ENCODE results near the gene GLP1R. TPM values are rescaled to one million over a fixed set of nuclear protein-coding genes. Genes with fewer than 3 reads are reported as not detected.

The GLP1R gene
- total RNA-seq, 1 donor from 2014 or later = not detected

GRCh38 chr6:39041072-39041471, 7.5 kb upstream of the GLP1R start:
- DNase-seq (no peak), ATAC-seq (ENCODE audit: low read depth) (no peak)
- ChIA-PET POLR2A (no interaction called here), CTCF (no interaction called here)
- no peak for TF ChIP-seq CTCF (IDR thresholded peaks at IDR 0.05)
- H3K27ac Mint-ChIP-seq = no peak overlapping the region
- intact Hi-C loops (cut with micrococcal nuclease) = no loop called here
- H3K4me3 Mint-ChIP-seq = no peak overlapping the region
- peaks cover 11% of the 10 kb centered on the region for H3K27me3 Mint-ChIP-seq
- no peaks in the 10 kb centered on the region for H3K9me3 Mint-ChIP-seq
- H3K4me1 Mint-ChIP-seq = no peaks in the 10 kb centered on the region
- no peaks in the 10 kb centered on the region for H3K36me3 Mint-ChIP-seq (ENCODE audit: low read depth)

- no peaks in the 10 kb centered on the region for H3K4me1 Mint-ChIP-seq
- no peak overlapping the region for H3K27ac Mint-ChIP-seq
- no peak for DNase-seq
- H3K27me3 Mint-ChIP-seq = peaks cover 19% of the 10 kb centered on the region
- no peak for TF ChIP-seq CTCF (IDR thresholded peaks at IDR 0.05)
- H3K36me3 Mint-ChIP-seq (ENCODE audit: low read depth) = no peaks in the 10 kb centered on the region
- no peak for ATAC-seq (ENCODE audit: low read depth)
- H3K4me3 Mint-ChIP-seq = no peak overlapping the region
- intact Hi-C loops (cut with micrococcal nuclease) = no loop called here
- POLR2A ChIA-PET = no interaction called here
- CTCF ChIA-PET = no interaction called here
- no peaks in the 10 kb centered on the region for H3K9me3 Mint-ChIP-seq
These were observed 4.8 kb upstream of the GLP1R start for GRCh38 chr6:39043776-39044175.

- ATAC-seq (ENCODE audit: low read depth) (no peak), DNase-seq (no peak)
- H3K4me1 Mint-ChIP-seq = peaks cover 2% of the 10 kb centered on the region
- no peaks in the 10 kb centered on the region for H3K36me3 Mint-ChIP-seq (ENCODE audit: low read depth)
- no peak overlapping the region for H3K27ac Mint-ChIP-seq
- peaks cover 20% of the 10 kb centered on the region for H3K27me3 Mint-ChIP-seq
- intact Hi-C loops (cut with micrococcal nuclease) = no loop called here
- TF ChIP-seq CTCF (IDR thresholded peaks at IDR 0.05) = no peak
- ChIA-PET CTCF (no interaction called here), POLR2A (no interaction called here)
- no peaks in the 10 kb centered on the region for H3K9me3 Mint-ChIP-seq
- H3K4me3 Mint-ChIP-seq = no peak overlapping the region
These were observed 4.4 kb upstream of the GLP1R start for GRCh38 chr6:39044181-39044580.

GRCh38 chr6:39047434-39048327, 900 bp upstream of the GLP1R start:
- CTCF ChIA-PET = no interaction called here
- no peak overlapping the region for H3K27ac Mint-ChIP-seq
- peaks cover 47% of the 10 kb centered on the region for H3K27me3 Mint-ChIP-seq
- intact Hi-C loops (cut with micrococcal nuclease) = no loop called here
- H3K36me3 Mint-ChIP-seq (ENCODE audit: low read depth) = no peaks in the 10 kb centered on the region
- peak overlapping the region; percentile 11 for H3K4me3 Mint-ChIP-seq
- H3K4me1 Mint-ChIP-seq = peaks cover 4% of the 10 kb centered on the region
- no peak for DNase-seq
- POLR2A ChIA-PET = no interaction called here
- TF ChIP-seq CTCF (IDR thresholded peaks at IDR 0.05) = no peak
- ATAC-seq (ENCODE audit: low read depth) = no peak
- H3K9me3 Mint-ChIP-seq = no peaks in the 10 kb centered on the region

GRCh38 chr6:39049575-39050283, 1.1 kb downstream of the GLP1R start:
- no peaks in the 10 kb centered on the region for H3K36me3 Mint-ChIP-seq (ENCODE audit: low read depth)
- DNase-seq = no peak
- POLR2A ChIA-PET = no interaction called here
- H3K4me1 Mint-ChIP-seq = peaks cover 4% of the 10 kb centered on the region
- peaks cover 52% of the 10 kb centered on the region for H3K27me3 Mint-ChIP-seq
- CTCF ChIA-PET = no interaction called here
- H3K27ac Mint-ChIP-seq = no peak overlapping the region
- H3K4me3 Mint-ChIP-seq = no peak overlapping the region
- no peak for ATAC-seq (ENCODE audit: low read depth)
- TF ChIP-seq CTCF (IDR thresholded peaks at IDR 0.05) = no peak
- intact Hi-C loops (cut with micrococcal nuclease) = no loop called here
- H3K9me3 Mint-ChIP-seq = no peaks in the 10 kb centered on the region
